T-helper 17 cell (primary cell): ENCODE results near the gene CELA2A. TPM values are rescaled to one million over a fixed set of nuclear protein-coding genes. Genes with fewer than 3 reads are reported as not detected.
A peak's percentile ranks its signal among the peaks of the same experiment; 100 is the strongest.

ENCODE experiments used
- ATAC-seq: fragments of 150-1000 bp; cut with Tn5 transposase; 2 replicates; pipeline ENCODE4 v1.10.0; 2021; ENCODE audit warnings: mild to moderate bottlenecking, moderate library complexity
- DNase-seq, 3 donors: peaks; one replicate each; pipeline versions ENCODE4 v3.0.0 to v3.0.0-alpha.2; 2020 to 2021
- H3K9me3 ChIP-seq: one replicate; pipeline ENCODE4 v1.7.0; 2013; ENCODE audit warnings: low read length, mild to moderate bottlenecking; ENCODE audit not compliant: control insufficient read depth, poor library complexity, severe bottlenecking
- H3K27ac Mint-ChIP-seq: one replicate; pipeline ENCODE4 v1.8.0; 2022; ENCODE audit warnings: mild to moderate bottlenecking, moderate library complexity, mixed read lengths
- H3K27me3 Mint-ChIP-seq: one replicate; pipeline ENCODE4 v1.8.0; 2022; ENCODE audit warnings: mixed read lengths
- H3K36me3 Mint-ChIP-seq: one replicate; pipeline ENCODE4 v1.8.0; 2022; ENCODE audit warnings: low read depth, mixed read lengths
- H3K4me1 Mint-ChIP-seq: one replicate; pipeline ENCODE4 v1.8.0; 2022; ENCODE audit warnings: mild to moderate bottlenecking, mixed read lengths
- H3K4me3 Mint-ChIP-seq: one replicate; pipeline ENCODE4 v1.8.0; 2022; ENCODE audit warnings: mild to moderate bottlenecking, moderate library complexity, mixed read lengths
- total RNA-seq, 4 donors: library from RNA in 2 of 4; stranded (reverse) in 2 of 4; gene quantifications; one replicate each; pipeline ENCODE4 v1.2.3 and lab custom pipeline; 2022 to 2026

CELA2A gene
- total RNA-seq = not detected
- total RNA-seq (lab: John Stamatoyannopoulos, UW) = 0 to 0.30 reads per million in 2 donors

GRCh38 chr1:15456313-15456954, at the start of gene CELA2A:
CELA2A (plus strand) TSS chr1:15456732; CDS start chr1:15456754, 22 bp downstream.
- Mint-ChIP-seq H3K27me3 (peaks cover 34% of the 10 kb centered on the region), H3K27ac (no peak within 1 kb of the TSS), H3K4me3 (no peak within 1 kb of the TSS), H3K36me3 (no peaks in the 10 kb centered on the region), H3K4me1 (no peaks in the 10 kb centered on the region)
- ATAC-seq (no peak), DNase-seq (no peak)
- no peaks in the 10 kb centered on the region for H3K9me3 ChIP-seq

DNA sequence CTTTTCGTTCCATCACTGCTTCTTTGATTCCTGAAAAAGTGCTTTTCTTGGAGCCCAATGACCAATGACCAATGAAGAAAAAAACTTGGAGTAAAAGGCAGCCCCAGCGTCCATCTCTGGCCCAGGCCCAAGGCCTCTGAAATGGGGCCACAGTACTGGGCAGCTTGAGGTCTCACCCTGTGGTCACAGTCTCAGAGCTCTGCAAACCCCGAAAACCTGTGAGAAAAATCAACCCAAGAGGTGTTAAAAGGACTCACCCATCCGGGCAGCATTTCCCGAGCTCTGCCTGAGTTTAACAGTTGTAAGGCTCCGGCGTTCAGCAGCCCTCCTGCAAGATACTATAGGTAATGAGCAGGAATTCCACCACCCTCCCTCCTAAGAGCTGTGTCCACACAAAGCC, 49.0 kb upstream of the CELA2A start:
- Mint-ChIP-seq H3K27ac (peak overlapping the region; percentile 98), H3K36me3 (no peaks in the 10 kb centered on the region), H3K27me3 (no peaks in the 10 kb centered on the region), H3K4me1 (peaks cover 25% of the 10 kb centered on the region), H3K4me3 (no peak overlapping the region)
- H3K9me3 ChIP-seq = no peaks in the 10 kb centered on the region
- ATAC-seq = no peak
- no peak for DNase-seq

- Mint-ChIP-seq H3K36me3 (no peaks in the 10 kb centered on the region), H3K27ac (peak overlapping the region; percentile 98), H3K4me1 (peaks cover 29% of the 10 kb centered on the region), H3K27me3 (no peaks in the 10 kb centered on the region), H3K4me3 (peak overlapping the region; percentile 97)
- no peak for ATAC-seq
- no peaks in the 10 kb centered on the region for H3K9me3 ChIP-seq
- DNase-seq = no peak
Measured at GRCh38 chr1:15408890-15409387, 47.6 kb upstream of the CELA2A start.

- ATAC-seq (peak; percentile 79), DNase-seq (peak; percentile 82 to 94 (median 89))
- no peaks in the 10 kb centered on the region for H3K9me3 ChIP-seq
- H3K36me3 Mint-ChIP-seq = no peaks in the 10 kb centered on the region
- H3K27me3 Mint-ChIP-seq = no peaks in the 10 kb centered on the region
- peak within 1 kb of the TSS; percentile 97 for H3K4me3 Mint-ChIP-seq
- peaks cover 33% of the 10 kb centered on the region for H3K4me1 Mint-ChIP-seq
- H3K27ac Mint-ChIP-seq = peak within 1 kb of the TSS; percentile 98
Measured at GRCh38 chr1:15409388-15410222, 46.9 kb upstream of the CELA2A start, which contains the start of gene EFHD2. EFHD2 (plus strand) TSS chr1:15409888; CDS start chr1:15409972, 84 bp downstream.

DNA sequence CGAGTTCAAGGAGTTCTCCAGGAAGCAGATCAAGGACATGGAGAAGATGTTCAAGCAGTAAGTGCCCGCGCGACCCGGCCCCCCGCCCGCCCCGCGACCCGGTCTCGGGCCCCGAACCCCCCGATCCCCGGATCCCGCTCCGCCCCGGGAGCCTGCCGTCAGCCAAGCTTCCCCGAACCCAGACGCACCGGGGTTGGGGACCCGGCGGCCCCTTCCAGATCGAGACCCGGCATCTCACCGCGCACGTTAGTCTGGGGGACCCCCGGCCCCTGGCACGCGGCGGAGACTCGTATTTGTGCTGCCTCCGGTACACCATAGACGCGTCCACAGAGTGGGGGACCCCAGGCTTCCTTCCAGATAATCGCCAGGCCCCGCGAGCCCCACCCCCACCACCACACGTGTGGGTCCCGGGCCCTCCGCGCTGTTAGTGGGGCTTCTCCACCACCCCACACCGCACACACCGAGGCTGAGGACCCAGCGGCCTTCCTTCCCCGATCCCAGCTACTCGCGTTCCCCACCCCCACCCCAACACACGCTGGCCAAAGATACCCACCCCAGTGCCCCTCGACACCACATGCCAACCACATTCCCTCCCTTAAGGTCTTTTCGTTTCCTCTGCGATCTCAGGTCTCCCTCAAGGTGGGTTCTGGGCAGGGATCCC, 46.2 kb upstream of the CELA2A start:
- Mint-ChIP-seq H3K36me3 (no peaks in the 10 kb centered on the region), H3K27ac (peak overlapping the region; percentile 98), H3K27me3 (no peaks in the 10 kb centered on the region), H3K4me1 (peaks cover 36% of the 10 kb centered on the region), H3K4me3 (peak overlapping the region; percentile 97)
- ATAC-seq (no peak), DNase-seq (no peak)
- no peaks in the 10 kb centered on the region for H3K9me3 ChIP-seq

- no peak for DNase-seq
- H3K27ac Mint-ChIP-seq = peak overlapping the region; percentile 98
- no peaks in the 10 kb centered on the region for H3K9me3 ChIP-seq
- ATAC-seq = no peak
- H3K4me1 Mint-ChIP-seq = peaks cover 41% of the 10 kb centered on the region
- peak overlapping the region; percentile 97 for H3K4me3 Mint-ChIP-seq
- no peaks in the 10 kb centered on the region for H3K27me3 Mint-ChIP-seq
- H3K36me3 Mint-ChIP-seq = no peaks in the 10 kb centered on the region
Measured at GRCh38 chr1:15410884-15411245, 45.7 kb upstream of the CELA2A start.

GRCh38 chr1:15411593-15412137, 44.9 kb upstream of the CELA2A start:
- ATAC-seq (peak; percentile 19), DNase-seq (no peak)
- Mint-ChIP-seq H3K27ac (peak overlapping the region; percentile 98), H3K4me3 (peak overlapping the region; percentile 97), H3K27me3 (no peaks in the 10 kb centered on the region), H3K36me3 (no peaks in the 10 kb centered on the region), H3K4me1 (peaks cover 49% of the 10 kb centered on the region)
- no peaks in the 10 kb centered on the region for H3K9me3 ChIP-seq

GRCh38 chr1:15412175-15412800, 44.2 kb upstream of the CELA2A start:
- Mint-ChIP-seq H3K4me1 (peaks cover 54% of the 10 kb centered on the region), H3K27ac (peak overlapping the region; percentile 98), H3K4me3 (peak overlapping the region; percentile 97), H3K36me3 (no peaks in the 10 kb centered on the region), H3K27me3 (no peaks in the 10 kb centered on the region)
- no peaks in the 10 kb centered on the region for H3K9me3 ChIP-seq
- DNase-seq = peak in 1 of 3 donors; percentile 44
- peak; percentile 27 for ATAC-seq

GRCh38 chr1:15412843-15413242, 43.7 kb upstream of the CELA2A start:
- no peaks in the 10 kb centered on the region for H3K9me3 ChIP-seq
- H3K4me1 Mint-ChIP-seq = peaks cover 57% of the 10 kb centered on the region
- ATAC-seq (no peak), DNase-seq (no peak)
- peak overlapping the region; percentile 98 for H3K27ac Mint-ChIP-seq
- no peaks in the 10 kb centered on the region for H3K27me3 Mint-ChIP-seq
- peak overlapping the region; percentile 97 for H3K4me3 Mint-ChIP-seq
- no peaks in the 10 kb centered on the region for H3K36me3 Mint-ChIP-seq

DNA sequence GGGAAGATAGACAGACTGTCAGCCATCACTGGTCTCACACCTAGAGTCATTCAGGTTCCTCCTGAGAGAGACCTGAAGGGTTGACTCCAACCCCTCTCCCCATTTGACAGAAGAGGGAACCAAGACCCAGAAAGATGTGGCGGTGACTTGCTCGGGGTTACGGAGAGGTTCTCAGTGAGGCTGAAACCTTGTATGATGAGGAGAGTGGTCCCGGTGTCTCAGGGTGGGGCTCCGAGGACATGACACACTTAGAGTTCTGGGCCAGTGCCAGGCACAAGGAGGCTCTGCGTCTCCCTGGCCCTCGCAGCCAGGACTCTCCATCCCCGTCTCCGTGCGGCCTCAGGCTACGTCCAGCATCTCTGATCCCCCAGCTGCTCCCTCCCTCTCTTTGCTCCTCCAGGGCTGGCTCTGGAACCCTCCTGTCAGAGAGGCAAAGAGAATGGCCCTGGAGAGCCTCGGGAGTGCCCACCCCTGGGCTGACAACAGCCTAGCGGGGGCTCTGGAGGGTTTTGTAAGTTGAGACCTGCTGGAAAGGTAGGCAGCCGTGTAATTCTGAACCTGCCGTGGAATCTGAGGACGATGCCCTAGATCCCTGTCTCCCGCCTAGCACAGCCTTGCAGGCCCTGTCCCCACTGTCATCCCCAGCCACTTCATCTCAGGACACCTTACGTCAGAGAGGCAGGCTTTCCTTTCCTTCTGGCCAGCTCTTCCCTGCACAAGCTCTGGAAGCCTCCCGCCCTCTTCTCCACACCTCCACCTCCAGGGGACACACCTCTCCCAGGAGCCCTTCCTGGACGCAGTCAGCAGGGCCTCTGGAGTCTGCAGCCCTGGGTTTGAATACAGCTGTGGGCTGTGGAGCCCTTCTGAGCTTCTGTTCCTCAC, 42.7 kb upstream of the CELA2A start:
- H3K4me1 Mint-ChIP-seq = peaks cover 57% of the 10 kb centered on the region
- no peaks in the 10 kb centered on the region for H3K36me3 Mint-ChIP-seq
- ATAC-seq (no peak), DNase-seq (no peak)
- H3K4me3 Mint-ChIP-seq = peak overlapping the region; percentile 97
- no peaks in the 10 kb centered on the region for H3K27me3 Mint-ChIP-seq
- H3K9me3 ChIP-seq = no peaks in the 10 kb centered on the region
- H3K27ac Mint-ChIP-seq = peak overlapping the region; percentile 98

DNA sequence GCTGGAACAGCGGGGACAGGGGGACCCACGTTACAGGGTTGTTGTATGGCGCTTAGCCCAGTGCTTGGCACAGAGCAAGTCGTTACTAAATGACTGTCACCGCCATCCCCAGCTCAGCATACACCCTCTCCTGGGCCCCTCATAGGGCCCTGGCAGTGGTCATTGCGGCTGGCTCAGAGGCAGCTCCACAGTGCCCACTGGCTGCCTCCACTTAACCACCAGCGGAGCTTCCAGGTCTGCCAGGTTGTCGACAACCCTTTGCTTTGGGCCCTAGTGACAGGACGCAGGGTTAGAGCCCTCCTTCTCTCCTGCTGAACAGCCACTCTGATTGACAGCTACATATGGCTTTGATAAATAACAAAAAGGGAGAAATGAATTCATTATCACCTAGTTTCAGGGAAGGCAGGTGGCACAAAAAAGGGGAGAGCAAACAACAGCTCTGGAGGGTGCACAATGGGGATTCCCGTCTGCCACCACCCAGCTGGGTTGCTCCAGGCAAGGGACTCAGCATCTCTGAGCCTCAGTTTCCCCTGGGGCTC, 42.0 kb upstream of the CELA2A start:
- Mint-ChIP-seq H3K27me3 (no peaks in the 10 kb centered on the region), H3K4me1 (peaks cover 55% of the 10 kb centered on the region), H3K36me3 (no peaks in the 10 kb centered on the region), H3K27ac (peak overlapping the region; percentile 98), H3K4me3 (peak overlapping the region; percentile 57)
- H3K9me3 ChIP-seq = no peaks in the 10 kb centered on the region
- no peak for DNase-seq
- ATAC-seq = no peak
